ENCODE results near the gene ZNF440.

- no peak for TF ChIP-seq POLR2A (IDR thresholded peaks at IDR 0.05)
- no peak for TF ChIP-seq CTCF (IDR thresholded peaks at IDR 0.05)
- TF ChIP-seq POLR2AphosphoS5 (IDR thresholded peaks at IDR 0.05): no peak
These were observed 595 bp downstream of the ZNF440 start for GRCh38 chr19:11814700-11815035.

All from suprapubic skin (tissue), 4 donors.